ENCODE results near the gene C6orf58. TPM values are rescaled to one million over a fixed set of nuclear protein-coding genes. Genes with fewer than 3 reads are reported as not detected.

The C6orf58 gene
- total RNA-seq: not detected in 2 replicates

GRCh38 chr6:127576874-127577273, at the start of gene C6orf58:
Gene C6orf58 (plus strand): TSS chr6:127577174. CDS start chr6:127577186, 12 bp downstream.

Other genes starting within 250 kb of the C6orf58 start
- gene ECHDC1, start 233.6 kb upstream of the C6orf58 start, total RNA-seq: 45.1 and 57.6 TPM in 2 replicates
- gene KIAA0408, start 117.8 kb upstream of the C6orf58 start, total RNA-seq: not detected in 2 replicates

All from epithelial cell of umbilical artery (primary cell).